ENCODE data around the gene SEMA6C. TPM values are rescaled to one million over a fixed set of nuclear protein-coding genes. Genes with fewer than 3 reads are reported as not detected.

SEMA6C gene
- total RNA-seq, 1 donor from 2014 or later = 0.67 TPM

GRCh38 chr1:151165738-151166504 lies 19.5 kb upstream of the SEMA6C start, which contains the start of the genes LYSMD1 and SCNM1:
LYSMD1 (minus strand) TSS chr1:151165902; CDS start chr1:151165258, 644 bp downstream.
SCNM1 (plus strand) TSS chr1:151166144; CDS start chr1:151166153, 9 bp downstream.
- ATAC-seq (ENCODE audit: low read depth) = peak; percentile 96
- Mint-ChIP-seq H3K36me3 (ENCODE audit: low read depth) (peaks cover 53% of the 10 kb centered on the region), H3K27me3 (no peaks in the 10 kb centered on the region), H3K27ac (peak within 1 kb of the TSS; percentile 89), H3K4me3 (peak within 1 kb of the TSS; percentile 92), H3K4me1 (peaks cover 37% of the 10 kb centered on the region), H3K9me3 (no peaks in the 10 kb centered on the region)
- no peak for TF ChIP-seq CTCF (IDR thresholded peaks at IDR 0.05)
- POLR2A ChIA-PET = interaction anchor here (0.6 to 2.5 kb wide), 10 partner anchors 9 to 802 kb away, joined by 3 to 22 read pairs (median 4); partner anchors contain the start of genes MLLT11, PSMD4, RPRD2 and TNFAIP8L2
- CTCF ChIA-PET = interaction anchor here (2.7 kb wide), 1 partner anchor 66 kb away, joined by 8 read pairs; no protein-coding TSS in a partner anchor
- DNase-seq = peak; percentile 87
- intact Hi-C loops (cut with micrococcal nuclease) = loop anchor here (1.0 to 10.0 kb wide), 8 partner anchors 10 to 449 kb away; partner anchors contain the start of genes PIP5K1A, PSMD4, SEMA6C and SNX27

GRCh38 chr1:151165281-151165737 lies 18.9 kb upstream of the SEMA6C start:
- POLR2A ChIA-PET = interaction anchor here (0.5 to 2.5 kb wide), 5 partner anchors 8 to 99 kb away, joined by 3 to 22 read pairs (median 6); partner anchors contain the start of genes TNFAIP8L2 and VPS72
- DNase-seq = no peak
- Mint-ChIP-seq H3K4me3 (peak overlapping the region; percentile 92), H3K27me3 (no peaks in the 10 kb centered on the region), H3K36me3 (ENCODE audit: low read depth) (peaks cover 51% of the 10 kb centered on the region), H3K27ac (peak overlapping the region; percentile 89), H3K9me3 (no peaks in the 10 kb centered on the region), H3K4me1 (peaks cover 39% of the 10 kb centered on the region)
- intact Hi-C loops (cut with micrococcal nuclease) = loop anchor here (1.0 to 10.0 kb wide), 5 partner anchors 9 to 449 kb away; partner anchors contain the start of genes SEMA6C, SNX27 and TNFAIP8L2
- no peak for TF ChIP-seq CTCF (IDR thresholded peaks at IDR 0.05)
- ATAC-seq (ENCODE audit: low read depth) = no peak
- CTCF ChIA-PET = interaction anchor here (2.7 kb wide), 1 partner anchor 66 kb away, joined by 8 read pairs; no protein-coding TSS in a partner anchor

GRCh38 chr1:151164732-151165280 lies 18.4 kb upstream of the SEMA6C start:
- TF ChIP-seq CTCF (IDR thresholded peaks at IDR 0.05) = no peak
- POLR2A ChIA-PET = interaction anchor here (0.5 to 2.5 kb wide), 3 partner anchors 8 to 100 kb away, joined by 4 to 22 read pairs (median 12); partner anchors contain the start of genes TNFAIP8L2 and VPS72

GRCh38 chr1:151159373-151159772 lies 12.9 kb upstream of the SEMA6C start:
- ATAC-seq (ENCODE audit: low read depth) (no peak), DNase-seq (no peak)
- Mint-ChIP-seq H3K4me3 (peak overlapping the region; percentile 19), H3K36me3 (ENCODE audit: low read depth) (peaks cover 28% of the 10 kb centered on the region), H3K27ac (peak overlapping the region; percentile 75), H3K9me3 (no peaks in the 10 kb centered on the region), H3K27me3 (no peaks in the 10 kb centered on the region), H3K4me1 (peaks cover 53% of the 10 kb centered on the region)
- POLR2A ChIA-PET = interaction anchor here (1.2 kb wide), 2 partner anchors 42 to 50 kb away, joined by 3 read pairs; no protein-coding TSS in a partner anchor
- no peak for TF ChIP-seq CTCF (IDR thresholded peaks at IDR 0.05)
- CTCF ChIA-PET = interaction anchor here (1.1 to 8.1 kb wide), 2 partner anchors 59 to 92 kb away, joined by 3 to 160 read pairs; no protein-coding TSS in a partner anchor
- intact Hi-C loops (cut with micrococcal nuclease) = loop anchor here (5.0 kb wide), 1 partner anchor 152 kb away; the partner anchor contains the start of genes MINDY1 and PRUNE1

More at GRCh38 chr1:151164732-151165280, 18.4 kb upstream of the SEMA6C start:
- no peak for DNase-seq
- Mint-ChIP-seq H3K4me3 (peak overlapping the region; percentile 92), H3K4me1 (peaks cover 42% of the 10 kb centered on the region), H3K9me3 (no peaks in the 10 kb centered on the region), H3K27ac (peak overlapping the region; percentile 89), H3K36me3 (ENCODE audit: low read depth) (peaks cover 48% of the 10 kb centered on the region), H3K27me3 (no peaks in the 10 kb centered on the region)
- CTCF ChIA-PET = interaction anchor here (2.7 kb wide), 1 partner anchor 65 kb away, joined by 8 read pairs; no protein-coding TSS in a partner anchor
- no peak for ATAC-seq (ENCODE audit: low read depth)
- intact Hi-C loops (cut with micrococcal nuclease) = loop anchor here (1.0 to 10.0 kb wide), 5 partner anchors 9 to 450 kb away; partner anchors contain the start of genes SEMA6C, SNX27 and TNFAIP8L2
